GM18498 (cell line): Measurements from ENCODE around the gene PLPP7.
"Not testable (repeated sequence)": the region's sequence is repeated elsewhere in the genome, so short reads cannot be mapped to it uniquely, and the experiment has no call there.

Experiments used
- ATAC-seq: cut with Tn5 transposase; IDR thresholded peaks from one replicate; pipeline ENCODE4 v1.9.1; 2021; ENCODE audit warnings: mild to moderate bottlenecking, moderate library complexity; ENCODE audit not compliant: unreplicated experiment

The PLPP7 gene

DNA sequence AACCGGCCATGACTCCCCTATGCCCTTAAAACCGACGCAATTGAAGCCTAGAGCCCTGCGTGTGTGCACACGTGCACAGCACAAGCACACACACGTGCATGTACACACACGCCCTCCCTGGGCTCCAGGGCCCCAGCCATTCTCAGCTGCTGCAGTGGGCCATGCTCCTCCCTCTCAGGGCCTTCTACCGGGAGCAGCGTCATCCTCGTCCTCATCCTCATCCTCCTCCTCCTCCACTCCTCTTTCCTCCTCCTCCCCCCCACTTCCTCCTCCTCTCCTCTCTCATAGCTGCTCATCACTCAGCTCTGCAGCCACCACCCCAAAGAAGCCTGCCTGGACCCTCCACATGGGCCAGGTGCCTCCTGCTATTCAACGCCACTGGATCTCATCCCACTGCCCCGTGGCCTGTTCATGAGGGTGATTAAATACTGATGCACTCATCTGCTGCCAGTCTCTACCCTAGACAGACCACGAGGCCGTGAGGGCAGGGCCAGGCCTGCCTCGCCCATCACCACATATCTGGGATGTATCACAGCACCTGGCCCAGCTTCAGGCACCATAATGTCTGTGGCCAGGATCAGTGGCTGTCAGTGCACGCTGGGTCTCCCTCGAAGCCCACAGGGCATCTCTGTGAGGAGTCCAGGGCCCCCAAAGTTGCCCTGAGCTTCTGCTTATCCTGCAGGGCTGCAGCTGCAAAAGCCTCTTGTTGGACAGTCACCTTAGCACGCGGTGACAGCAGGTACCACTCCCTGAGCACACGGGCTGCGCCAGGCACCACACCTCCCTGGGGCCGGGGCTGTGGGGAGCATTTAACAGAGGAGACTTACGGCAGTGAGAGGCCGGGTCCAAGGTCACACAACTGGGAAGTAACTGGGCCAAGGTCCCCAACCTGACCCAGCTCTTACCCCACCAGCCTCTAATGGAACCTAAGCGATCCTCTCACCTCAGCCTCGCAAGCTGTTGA lies 23.0 kb upstream of the PLPP7 start:
- no peak for ATAC-seq

DNA sequence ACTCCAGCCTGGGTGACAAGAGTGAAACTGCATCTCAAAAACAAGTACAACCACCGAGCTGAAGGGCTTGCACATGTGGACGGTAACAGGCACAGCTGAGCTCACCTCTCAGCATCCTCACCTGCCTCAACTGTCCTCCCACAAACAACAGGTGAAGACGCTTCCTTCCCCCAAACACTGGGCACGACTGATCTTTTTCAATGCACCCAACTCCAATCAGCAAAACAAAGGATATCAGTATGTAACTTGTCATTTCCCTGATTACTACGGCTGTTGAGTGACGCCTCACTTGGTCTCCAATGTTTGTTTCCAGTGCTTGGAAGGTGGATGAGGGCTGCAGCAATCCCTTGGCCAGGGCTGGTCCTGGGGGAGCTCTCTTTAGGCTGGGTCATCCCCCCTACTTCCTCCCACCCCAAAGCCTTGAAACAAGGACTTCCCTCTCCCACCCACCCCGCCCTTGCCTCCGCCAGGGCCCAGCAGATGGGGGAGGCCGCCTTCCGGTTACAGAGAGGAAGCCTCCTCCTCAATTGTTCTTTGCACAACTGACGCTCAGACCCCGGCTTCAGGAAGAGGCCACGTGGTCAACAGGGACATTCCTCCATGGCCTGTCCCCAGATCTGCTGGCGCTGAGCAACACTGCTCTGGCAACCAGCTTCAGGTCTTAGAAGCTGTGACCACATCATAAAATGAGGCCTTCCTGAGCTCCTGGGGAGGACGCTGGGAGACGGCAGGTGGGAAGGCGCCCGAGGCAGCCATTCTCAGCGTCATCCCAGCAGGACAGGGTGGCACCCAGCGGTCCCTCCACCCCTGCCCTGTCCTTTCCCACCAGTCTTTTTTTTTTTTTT lies 19.1 kb upstream of the PLPP7 start:
- no peak for ATAC-seq

DNA sequence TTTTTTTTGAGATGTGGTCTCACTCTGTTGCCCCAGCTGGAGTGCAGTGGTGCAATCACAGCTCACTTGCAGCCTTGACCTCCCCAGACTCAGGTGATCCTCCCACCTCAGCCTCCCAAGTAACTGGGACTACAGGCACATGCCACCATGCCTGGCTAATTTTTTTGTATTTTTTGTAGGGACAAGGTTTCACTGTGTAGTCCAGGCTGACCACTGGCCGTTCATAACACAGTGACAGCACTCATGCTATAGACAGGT lies 18.6 kb upstream of the PLPP7 start:
- ATAC-seq = not testable (repeated sequence)

DNA sequence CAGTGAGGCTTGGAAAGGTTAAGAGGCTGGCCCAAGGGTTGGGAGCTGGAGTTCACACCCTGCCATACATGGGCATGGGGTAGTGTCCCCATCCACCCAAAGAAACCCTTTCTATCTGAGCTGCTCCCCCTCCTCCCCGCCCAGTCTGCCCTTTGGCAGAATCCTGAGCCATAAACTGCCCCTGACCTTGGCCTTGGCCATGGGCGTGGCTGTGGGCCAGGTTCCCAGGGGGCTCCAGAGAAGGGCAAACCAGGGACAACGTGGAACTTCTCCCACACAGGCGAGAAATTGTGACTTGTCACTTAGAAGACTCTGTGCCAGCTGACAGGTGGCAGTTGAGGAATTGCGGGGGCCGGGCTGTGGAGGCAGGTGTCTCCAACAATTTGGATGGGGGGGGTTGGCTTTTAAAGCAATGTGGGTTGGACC lies 18.0 kb upstream of the PLPP7 start:
- no peak for ATAC-seq

DNA sequence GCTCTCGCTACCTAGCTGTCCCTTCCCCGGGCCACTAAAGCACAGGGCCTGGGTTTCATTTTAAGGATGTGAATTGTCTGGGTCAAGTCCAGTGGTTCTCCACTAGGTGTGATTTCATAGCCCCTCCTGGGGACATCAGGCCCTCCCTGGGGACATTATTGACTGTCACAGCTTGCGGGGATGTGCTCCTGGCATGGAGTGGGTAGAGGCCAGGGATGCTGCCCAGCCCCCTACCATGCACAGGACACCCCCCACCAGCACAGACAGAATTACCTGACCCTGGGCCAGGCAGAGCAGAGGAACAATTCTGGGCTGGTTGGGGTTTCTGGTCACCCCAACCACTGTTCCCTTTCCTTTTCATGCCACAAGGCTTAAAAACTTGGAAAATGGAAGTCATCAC lies 17.3 kb upstream of the PLPP7 start:
- no peak for ATAC-seq

DNA sequence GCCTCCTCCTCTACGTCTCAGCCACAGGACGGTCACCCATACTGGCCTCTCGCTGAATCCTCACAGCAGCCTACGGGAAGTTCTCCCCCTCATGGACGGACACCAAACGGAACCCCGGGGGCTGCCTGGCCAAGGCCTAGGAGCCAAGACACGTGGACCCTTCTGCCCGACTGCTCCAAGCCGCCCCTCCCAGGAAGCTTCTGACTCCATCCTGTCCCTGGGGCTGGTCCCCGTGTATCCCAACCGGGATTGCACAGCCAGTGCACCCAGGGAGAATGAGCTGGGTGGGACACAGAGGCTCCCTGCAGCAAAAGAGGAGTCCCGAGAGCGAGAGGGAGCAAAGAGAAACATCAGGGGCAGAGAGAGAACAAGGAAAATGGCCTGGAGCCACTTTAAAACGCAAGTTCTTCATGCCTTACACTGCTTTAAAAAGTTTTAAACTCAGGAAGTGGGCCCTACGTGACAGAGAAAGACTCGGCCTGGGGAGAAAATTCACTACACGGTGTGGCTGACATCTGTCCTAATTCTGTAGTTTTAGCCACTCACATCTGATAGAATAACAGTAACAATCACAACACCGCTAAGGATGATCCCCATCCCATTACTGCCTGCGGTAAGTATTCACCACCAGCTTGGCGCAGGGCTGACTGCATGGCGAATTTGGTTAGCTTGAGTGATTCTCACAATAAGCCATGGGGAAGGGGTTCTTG lies 16.2 kb upstream of the PLPP7 start:
- no peak for ATAC-seq

DNA sequence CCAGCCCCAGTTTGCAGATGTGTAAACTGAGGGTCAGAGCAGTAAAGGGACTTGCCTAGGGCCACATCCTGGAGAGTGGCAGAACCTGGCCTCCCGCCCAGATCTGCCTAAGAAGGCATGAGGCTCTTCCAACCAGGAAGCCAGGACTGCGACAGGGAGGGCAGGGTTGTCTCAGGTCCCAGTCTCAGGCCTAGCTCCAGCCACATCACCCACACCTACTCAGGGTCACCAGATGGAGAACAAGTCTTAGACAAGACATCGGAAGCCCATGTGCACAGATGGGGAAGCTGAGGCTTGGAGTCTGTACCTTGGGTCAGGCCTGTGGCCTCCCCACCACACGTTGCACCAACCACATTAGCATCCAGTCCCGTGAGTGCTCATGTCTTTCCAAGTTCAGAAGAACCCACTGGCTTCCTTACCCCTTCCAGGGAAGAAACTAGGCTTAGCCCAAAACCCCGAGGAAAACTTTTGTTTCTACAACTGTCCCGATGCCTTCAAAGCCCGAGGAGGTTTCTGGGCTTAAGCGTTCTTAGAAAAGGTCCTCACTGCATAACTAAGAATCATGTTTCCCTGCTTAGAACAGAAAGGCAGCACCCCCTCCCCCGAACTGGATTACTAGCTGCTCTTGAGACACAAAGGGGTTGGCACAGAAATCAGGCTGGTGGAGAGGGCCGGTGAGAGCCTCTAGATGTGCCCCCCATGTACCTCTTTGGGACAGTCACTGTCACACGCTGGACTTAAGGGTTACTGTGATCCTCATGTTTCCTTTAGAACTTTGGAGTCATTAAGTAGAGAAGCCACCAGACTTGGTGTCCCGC lies 15.5 kb upstream of the PLPP7 start:
- no peak for ATAC-seq

DNA sequence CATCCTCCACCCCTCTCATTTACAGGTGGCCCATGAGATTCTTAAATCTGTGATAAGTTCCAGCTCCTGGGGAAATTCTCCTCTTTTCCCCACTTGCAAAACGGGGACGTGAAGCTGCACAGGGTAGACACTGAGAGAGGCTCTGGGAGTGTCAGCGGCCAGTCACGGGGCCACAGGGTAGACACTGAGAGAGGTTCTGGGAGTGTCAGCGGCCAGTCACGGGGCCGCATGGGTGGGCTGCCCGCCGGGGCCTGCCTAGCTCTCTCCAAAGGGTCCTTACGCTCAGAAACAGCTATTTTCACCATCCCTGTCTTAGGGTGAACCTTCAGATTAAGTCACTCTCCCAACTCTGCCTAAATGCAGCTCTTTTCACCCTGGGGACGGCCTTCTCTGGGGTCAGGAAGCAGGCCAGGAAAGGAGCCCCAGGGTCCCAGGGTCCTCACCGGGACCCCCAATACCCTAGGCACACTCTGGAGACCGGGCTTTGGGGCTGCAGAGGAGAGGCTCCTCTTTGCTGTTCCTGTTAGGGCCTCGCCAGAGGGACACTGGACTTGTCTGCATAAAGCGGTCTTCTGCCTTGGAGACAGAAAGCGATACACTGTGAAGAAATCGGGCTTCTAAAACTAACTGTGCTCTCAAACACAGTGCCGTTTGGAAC lies 14.7 kb upstream of the PLPP7 start:
- no peak for ATAC-seq

DNA sequence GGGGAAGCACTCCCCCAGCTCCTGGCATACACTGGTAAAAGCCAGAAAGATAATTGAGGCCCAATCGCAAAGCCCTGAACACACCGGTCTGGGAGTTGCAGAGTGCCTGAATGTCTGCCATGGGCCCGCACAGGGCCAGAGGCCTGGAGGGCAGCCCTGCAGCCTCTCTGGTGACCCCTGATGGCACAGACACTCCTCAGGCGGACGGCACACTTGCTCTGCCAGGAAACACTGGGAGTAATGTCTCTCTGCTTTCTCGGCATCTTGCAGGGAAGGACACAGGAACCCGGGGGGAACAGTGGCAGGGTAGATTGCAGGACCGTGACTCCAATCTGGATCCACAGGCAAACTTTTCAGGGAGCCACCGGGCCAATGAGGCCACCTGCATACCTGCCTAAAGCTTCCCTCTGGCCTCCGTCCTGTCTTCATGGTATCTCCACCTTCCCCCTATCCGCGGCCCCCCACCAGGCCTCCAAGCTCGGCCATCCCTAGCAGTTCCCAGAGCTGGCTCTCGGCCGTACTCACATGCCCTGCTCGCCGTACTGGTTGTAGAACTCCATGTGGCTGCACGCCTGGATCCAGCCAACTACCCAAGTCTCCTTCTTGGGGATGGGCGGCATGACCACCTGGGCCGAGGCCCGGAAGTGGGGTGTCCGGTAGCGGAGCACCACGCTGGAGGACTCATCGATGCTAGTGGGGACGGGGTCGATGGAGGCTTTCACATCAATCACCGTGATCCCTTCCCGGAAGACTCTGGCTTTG lies 14.0 kb upstream of the PLPP7 start:
- ATAC-seq = no peak

DNA sequence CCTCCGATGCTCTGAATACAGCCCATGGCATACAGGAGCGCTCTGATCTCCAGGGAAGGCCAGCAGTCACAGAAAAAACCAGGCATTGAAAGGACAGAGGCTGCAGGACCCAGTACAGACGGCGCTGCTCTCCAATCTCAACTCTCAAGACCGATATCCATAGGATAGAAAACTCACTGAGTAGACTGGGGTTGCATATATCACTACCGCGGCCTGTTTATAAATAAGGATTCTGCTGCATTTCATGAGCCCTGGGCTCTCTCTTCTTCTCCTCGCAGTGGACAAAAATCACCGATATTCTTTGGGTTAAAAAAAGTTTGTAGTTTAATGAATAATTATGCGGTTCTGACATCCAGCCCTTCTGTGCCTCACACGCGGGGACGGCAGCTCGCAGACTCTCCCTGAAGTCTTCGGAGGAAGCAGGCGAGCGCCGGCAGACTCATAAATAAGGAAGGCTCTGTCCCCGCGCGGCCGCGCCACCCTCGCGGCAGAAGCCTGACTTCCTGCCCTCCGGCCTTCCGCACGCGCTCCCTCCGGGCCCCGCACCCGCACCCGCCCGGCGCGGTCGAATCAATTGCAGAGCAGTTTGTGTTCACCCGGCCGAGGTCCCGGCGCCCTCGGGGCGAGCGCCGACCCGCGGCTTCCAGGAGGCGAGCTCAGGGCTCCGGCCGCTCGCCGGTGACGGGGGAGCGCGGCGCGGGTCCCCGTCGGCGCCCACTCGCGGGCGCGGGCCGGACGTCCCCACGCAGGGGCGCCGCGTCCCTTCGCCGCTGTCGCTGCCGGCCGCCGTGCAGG lies 13.2 kb upstream of the PLPP7 start, which contains the start of gene FAM78A:
Gene FAM78A, minus strand, starts transcription at position 417 of the 795 bp plus-strand sequence. Its CDS starts 331 bp downstream, at position 86.
- no peak for ATAC-seq

DNA sequence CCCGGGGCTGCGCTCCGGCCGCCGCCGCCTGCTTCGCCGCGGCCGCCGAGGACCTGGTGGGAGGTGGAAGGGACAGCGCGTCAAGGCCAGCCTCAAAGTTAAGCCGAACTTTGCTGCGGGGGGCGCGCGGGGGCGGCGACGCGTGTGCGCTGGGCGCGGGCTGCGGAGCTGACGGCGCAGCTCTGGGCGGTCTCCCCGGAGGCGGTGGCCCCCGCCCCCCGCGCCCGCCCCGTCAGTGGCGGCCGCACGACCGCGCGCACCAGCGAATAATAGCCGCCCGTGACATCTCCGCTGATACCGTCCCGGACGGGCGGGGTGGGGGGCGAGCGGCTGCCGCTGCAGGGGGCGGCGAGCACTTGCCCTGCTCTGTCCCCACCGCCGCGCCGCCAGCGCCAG lies 12.6 kb upstream of the PLPP7 start:
- ATAC-seq = no peak

DNA sequence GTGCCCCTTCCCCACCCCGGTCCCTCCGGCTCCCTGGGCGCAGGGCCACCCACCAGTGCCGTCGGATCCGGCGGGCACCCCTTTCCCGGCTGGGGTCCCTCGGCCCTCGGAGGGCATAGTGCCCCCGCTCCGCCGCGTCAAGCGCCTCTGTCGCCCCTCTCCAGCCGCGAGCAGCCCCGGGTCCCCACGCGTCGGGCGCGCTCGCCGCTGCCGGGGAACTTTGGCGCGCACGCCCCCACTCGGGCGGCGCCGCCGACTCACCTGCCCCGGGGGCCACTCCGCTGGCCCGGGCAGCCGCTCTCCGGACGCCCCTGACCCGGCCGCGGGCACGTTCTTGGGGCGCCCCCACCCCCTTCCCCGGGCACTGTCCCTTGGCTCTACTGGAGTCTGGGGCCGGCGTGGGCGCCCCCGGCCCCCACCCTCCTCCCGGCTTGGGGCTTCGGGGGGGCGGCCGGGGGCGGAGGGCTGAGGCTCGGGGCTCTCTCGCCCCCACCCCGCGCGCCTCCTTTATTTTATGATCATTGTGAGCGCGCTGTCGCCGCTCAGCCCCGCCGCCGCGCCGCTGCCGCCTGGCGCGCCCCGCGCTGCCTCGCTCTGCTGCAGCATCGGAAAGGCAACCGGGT lies 12.1 kb upstream of the PLPP7 start:
- ATAC-seq = no peak

DNA sequence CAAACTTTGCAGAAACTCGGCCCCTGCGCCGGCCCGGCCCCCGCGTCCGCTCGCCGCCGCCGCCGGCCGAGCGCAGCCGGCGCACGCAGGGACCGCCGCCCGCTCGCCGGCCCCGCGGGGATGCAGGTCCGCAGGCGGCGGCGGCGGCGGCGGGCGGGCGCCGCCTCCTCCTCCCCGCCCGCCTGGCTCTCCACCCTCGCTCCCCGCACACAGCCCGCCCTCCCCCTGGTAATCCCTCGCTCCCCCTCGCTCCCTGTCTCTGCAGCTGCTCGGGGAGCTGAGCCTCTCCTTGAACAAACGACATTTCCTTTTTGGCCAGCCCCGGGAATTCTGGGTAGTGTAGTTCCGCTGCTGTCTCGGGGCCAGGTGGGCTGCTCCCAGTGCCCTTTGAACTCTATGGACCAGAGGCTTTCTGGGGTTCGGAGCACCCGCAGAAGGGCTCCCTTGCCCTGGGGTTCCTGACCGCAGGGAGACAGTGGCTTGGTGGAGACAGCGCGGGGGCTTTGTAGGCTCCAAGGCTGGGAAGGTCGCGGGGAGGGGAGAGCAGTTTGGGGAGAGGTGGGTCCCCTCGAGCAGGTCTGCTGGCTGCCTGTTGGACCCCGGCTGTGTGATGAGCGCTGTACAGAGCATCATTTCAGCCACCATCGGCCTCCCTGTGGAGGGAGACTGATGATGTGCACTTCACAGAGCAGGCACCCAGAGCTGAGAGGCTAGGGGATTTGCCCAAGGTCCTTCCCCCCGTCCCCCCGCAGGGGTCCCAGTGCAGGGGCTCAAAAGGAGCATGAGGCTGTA lies 11.4 kb upstream of the PLPP7 start:
- no peak for ATAC-seq

DNA sequence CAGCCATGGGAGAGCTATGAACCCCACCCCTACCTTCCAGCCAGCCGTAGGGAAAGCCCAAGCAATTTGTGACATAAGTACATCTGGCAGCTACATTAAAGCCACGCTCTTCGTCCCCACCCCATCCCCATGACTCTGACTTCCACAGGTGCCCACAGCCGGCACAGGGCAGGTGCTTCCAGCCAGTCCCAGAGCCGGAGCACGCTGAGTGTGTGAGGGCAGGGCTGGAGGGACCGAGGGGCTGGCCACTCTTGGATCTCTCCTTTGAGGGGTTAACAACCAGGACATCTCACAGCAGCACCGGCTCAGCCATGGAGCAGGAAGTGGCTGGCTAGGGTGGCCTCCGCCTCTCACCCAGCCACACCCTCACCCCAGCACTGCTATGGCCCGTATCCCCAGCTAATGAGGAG lies 10.8 kb upstream of the PLPP7 start:
- no peak for ATAC-seq

DNA sequence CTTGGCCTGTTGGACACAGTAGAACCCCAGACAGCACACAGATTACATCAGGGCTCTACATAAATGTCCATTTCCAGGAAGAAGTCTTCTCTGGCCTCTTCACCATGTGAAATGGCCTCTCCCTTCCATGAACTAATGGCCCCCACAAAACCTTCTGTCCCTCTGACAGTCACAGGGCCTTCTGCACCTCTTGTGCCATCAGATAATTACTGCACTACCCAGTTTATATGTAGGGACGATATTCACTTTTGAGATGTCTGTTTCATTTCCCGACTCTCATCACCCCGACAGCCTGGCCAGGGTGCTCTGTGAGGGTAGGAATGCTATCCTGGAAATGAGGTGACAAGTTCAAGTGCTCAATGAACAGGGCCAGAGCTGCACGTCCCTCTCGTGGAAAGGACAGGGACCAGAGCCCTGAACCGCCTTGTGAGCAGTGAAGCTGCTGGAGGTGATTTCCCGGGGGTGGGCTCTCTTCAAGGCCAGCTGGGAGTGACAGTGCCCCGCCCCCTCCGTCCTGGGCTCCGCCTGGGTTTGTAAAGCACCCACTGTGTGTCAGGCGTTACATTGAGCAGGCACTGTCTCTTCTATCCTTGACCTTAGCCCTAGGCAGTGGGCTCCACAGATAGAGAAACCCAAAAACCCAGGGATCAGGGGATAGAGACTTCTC lies 10.2 kb upstream of the PLPP7 start:
- ATAC-seq = no peak

DNA sequence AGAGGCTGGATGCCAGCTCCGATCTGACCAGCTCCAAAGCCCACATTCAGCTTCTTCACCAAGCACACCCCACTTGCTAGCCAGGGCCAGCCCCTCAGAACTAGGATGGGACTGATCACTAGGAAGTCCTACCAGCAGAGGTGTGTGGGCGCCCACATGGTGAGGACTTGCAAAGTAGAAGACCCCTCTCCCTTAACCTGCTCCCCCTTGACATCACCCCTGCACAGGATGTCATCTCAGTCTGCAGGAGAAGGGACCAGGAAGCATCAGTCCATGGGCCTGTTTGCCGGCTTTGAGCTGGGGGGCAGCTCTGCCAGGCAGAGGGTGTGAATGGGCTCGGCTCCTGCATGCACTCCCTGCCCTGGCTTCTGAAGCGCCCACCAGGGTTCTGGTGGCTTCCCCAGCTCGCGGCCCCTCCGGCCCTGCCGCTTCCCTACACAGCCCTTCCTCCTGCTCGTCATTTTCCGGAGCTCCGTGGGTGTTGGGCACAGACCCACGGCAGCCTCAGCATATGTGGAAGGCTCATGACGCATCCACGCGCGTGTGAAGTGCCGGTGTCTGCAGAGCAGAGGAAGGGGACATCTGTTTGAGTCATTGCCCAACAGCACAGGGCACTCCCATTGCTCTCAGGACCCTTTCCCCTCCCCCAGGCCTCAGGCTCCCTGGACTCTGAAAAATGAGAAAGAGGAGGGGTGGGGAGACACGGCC lies 9.5 kb upstream of the PLPP7 start:
- no peak for ATAC-seq
